Measurements from ENCODE around the gene MATCAP1.

DNA sequence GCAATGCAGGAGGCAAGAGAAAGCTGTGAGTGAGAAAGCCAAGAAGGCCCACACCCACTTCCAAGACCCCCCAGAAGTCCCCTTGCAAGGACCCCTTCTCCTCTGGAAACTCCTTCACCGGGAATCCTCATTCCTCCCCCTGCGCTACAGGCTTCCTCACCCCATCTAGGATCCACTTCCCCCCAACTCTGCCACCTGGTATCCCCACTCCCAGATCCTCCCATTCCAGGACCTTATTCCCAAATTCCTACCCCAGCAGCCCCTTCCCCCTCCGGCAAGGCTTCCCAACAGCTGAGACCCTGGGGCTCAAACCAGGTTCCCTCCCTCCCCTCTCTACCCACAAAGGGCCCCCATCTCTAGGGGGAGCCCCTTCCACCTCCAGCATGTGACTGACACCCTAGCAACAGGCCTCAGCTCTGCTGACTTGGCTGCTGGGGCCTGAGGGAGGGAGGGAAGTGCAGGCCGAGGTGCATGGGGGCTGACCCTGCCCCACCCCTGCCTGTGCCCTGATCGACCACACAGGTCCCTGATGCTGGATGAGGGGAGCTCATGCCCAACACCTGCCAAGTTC is 17.1 kb downstream of the MATCAP1 start:
- TF ChIP-seq, protein P1, sequence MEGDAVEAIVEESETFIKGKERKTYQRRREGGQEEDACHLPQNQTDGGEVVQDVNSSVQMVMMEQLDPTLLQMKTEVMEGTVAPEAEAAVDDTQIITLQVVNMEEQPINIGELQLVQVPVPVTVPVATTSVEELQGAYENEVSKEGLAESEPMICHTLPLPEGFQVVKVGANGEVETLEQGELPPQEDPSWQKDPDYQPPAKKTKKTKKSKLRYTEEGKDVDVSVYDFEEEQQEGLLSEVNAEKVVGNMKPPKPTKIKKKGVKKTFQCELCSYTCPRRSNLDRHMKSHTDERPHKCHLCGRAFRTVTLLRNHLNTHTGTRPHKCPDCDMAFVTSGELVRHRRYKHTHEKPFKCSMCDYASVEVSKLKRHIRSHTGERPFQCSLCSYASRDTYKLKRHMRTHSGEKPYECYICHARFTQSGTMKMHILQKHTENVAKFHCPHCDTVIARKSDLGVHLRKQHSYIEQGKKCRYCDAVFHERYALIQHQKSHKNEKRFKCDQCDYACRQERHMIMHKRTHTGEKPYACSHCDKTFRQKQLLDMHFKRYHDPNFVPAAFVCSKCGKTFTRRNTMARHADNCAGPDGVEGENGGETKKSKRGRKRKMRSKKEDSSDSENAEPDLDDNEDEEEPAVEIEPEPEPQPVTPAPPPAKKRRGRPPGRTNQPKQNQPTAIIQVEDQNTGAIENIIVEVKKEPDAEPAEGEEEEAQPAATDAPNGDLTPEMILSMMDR (IDR thresholded peaks at IDR 0.05; ENCODE audit: poor library complexity, severe bottlenecking) = no peak
- no peak for TF ChIP-seq POLR2AphosphoS5 (IDR thresholded peaks at IDR 0.05)
- no peak for TF ChIP-seq EZH2 (IDR thresholded peaks at IDR 0.05; ENCODE audit: borderline replicate concordance, insufficient read depth, low read length, poor library complexity, severe bottlenecking)
- TF ChIP-seq, protein P2, sequence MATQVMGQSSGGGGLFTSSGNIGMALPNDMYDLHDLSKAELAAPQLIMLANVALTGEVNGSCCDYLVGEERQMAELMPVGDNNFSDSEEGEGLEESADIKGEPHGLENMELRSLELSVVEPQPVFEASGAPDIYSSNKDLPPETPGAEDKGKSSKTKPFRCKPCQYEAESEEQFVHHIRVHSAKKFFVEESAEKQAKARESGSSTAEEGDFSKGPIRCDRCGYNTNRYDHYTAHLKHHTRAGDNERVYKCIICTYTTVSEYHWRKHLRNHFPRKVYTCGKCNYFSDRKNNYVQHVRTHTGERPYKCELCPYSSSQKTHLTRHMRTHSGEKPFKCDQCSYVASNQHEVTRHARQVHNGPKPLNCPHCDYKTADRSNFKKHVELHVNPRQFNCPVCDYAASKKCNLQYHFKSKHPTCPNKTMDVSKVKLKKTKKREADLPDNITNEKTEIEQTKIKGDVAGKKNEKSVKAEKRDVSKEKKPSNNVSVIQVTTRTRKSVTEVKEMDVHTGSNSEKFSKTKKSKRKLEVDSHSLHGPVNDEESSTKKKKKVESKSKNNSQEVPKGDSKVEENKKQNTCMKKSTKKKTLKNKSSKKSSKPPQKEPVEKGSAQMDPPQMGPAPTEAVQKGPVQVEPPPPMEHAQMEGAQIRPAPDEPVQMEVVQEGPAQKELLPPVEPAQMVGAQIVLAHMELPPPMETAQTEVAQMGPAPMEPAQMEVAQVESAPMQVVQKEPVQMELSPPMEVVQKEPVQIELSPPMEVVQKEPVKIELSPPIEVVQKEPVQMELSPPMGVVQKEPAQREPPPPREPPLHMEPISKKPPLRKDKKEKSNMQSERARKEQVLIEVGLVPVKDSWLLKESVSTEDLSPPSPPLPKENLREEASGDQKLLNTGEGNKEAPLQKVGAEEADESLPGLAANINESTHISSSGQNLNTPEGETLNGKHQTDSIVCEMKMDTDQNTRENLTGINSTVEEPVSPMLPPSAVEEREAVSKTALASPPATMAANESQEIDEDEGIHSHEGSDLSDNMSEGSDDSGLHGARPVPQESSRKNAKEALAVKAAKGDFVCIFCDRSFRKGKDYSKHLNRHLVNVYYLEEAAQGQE (IDR thresholded peaks at IDR 0.05; ENCODE audit: borderline replicate concordance) = no peak
- no peak for TF ChIP-seq EP300 (conservative IDR thresholded peaks at IDR 0.05; ENCODE audit: poor library complexity, severe bottlenecking)
